OCI-LY3 (cell line): ENCODE results near the gene SLC6A11.

ENCODE experiments used
- H2AFZ ChIP-seq: fragments of 200-600, 300-600 bp; shearing (Covaris generic); 2 replicates; pipeline ENCODE4 v1.6.0; 2014; ENCODE audit warnings: antibody characterized with exemption, low read depth, low read length
- H3K27ac ChIP-seq: fragments of 200-600, 300-600 bp; sonication (generic); 2 replicates; pipeline ENCODE4 v1.5.1; 2014; ENCODE audit warnings: mild to moderate bottlenecking, low read length, moderate library complexity, mixed read lengths
- H3K27me3 ChIP-seq: fragments of 200-600, 300-600 bp; sonication (generic); 2 replicates; pipeline ENCODE4 v1.6.1; 2014; ENCODE audit warnings: low read depth, low read length, mixed read lengths
- H3K36me3 ChIP-seq: fragments of 200-600, 300-600 bp; sonication (generic); replicated peaks from 2 replicates; pipeline ENCODE3; 2014; ENCODE audit warnings: low read depth, low read length, mixed read lengths
- H3K4me1 ChIP-seq: fragments of 300-600, 200-600 bp; sonication (generic); 2 replicates; pipeline ENCODE4 v1.6.1; 2014; ENCODE audit warnings: low read length, mixed read lengths
- H3K4me2 ChIP-seq: fragments of 200-600, 300-600 bp; sonication (generic); 2 replicates; pipeline ENCODE4 v1.6.1; 2014; ENCODE audit warnings: low read length, mixed read lengths
- H3K4me3 ChIP-seq: fragments of 300-600, 200-600 bp; sonication (generic); 2 replicates; pipeline ENCODE4 v1.5.1; 2014; ENCODE audit warnings: antibody characterized with exemption, mild to moderate bottlenecking, low read length, moderate library complexity
- H3K79me2 ChIP-seq: fragments of 300-600, 200-600 bp; shearing (Covaris generic); 2 replicates; pipeline ENCODE4 v1.6.1; 2014; ENCODE audit warnings: mild to moderate bottlenecking, low read length, mixed read lengths
- H3K9ac ChIP-seq: fragments of 300-600, 200-600 bp; shearing (Covaris generic); 2 replicates; pipeline ENCODE4 v1.6.0; 2014; ENCODE audit warnings: mild to moderate bottlenecking, low read length, moderate library complexity
- H3K9me3 ChIP-seq: fragments of 200-600, 300-600 bp; shearing (Covaris generic); 2 replicates; pipeline ENCODE4 v1.6.1; 2014; ENCODE audit warnings: low read length, mixed read lengths; ENCODE audit not compliant: insufficient read depth
- H4K20me1 ChIP-seq: fragments of 200-600, 300-600 bp; sonication (generic); 2 replicates; pipeline ENCODE4 v1.6.1; 2016; ENCODE audit warnings: low read length, mixed read lengths; ENCODE audit not compliant: insufficient read depth
- EZH2phosphoT487 ChIP-seq: fragments of 200-600 bp; shearing (Covaris generic); IDR thresholded peaks from 2 replicates; pipeline ENCODE4 v1.6.1; 2018; ENCODE audit warnings: antibody characterized with exemption, mixed run types, low read depth
- TF ChIP-seq, protein P1 (sequence below): fragments of 200-600, 300-600 bp; sonication (generic); IDR thresholded peaks from 2 replicates; pipeline ENCODE4 v1.5.1; 2014; ENCODE audit warnings: antibody characterized with exemption, low read length, low read depth

SLC6A11 gene

GRCh38 chr3:10858091-10858490 lies 42.1 kb downstream of the SLC6A11 start:
- H3K4me1 ChIP-seq: no peaks in the 10 kb centered on the region
- no peaks in the 10 kb centered on the region for H4K20me1 ChIP-seq
- H3K36me3 ChIP-seq: no peaks in the 10 kb centered on the region
- no peak overlapping the region for H2AFZ ChIP-seq
- no peak for TF ChIP-seq EZH2phosphoT487
- TF ChIP-seq, protein P1, sequence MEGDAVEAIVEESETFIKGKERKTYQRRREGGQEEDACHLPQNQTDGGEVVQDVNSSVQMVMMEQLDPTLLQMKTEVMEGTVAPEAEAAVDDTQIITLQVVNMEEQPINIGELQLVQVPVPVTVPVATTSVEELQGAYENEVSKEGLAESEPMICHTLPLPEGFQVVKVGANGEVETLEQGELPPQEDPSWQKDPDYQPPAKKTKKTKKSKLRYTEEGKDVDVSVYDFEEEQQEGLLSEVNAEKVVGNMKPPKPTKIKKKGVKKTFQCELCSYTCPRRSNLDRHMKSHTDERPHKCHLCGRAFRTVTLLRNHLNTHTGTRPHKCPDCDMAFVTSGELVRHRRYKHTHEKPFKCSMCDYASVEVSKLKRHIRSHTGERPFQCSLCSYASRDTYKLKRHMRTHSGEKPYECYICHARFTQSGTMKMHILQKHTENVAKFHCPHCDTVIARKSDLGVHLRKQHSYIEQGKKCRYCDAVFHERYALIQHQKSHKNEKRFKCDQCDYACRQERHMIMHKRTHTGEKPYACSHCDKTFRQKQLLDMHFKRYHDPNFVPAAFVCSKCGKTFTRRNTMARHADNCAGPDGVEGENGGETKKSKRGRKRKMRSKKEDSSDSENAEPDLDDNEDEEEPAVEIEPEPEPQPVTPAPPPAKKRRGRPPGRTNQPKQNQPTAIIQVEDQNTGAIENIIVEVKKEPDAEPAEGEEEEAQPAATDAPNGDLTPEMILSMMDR: no peak
- no peak overlapping the region for H3K27ac ChIP-seq
- H3K4me3 ChIP-seq: no peak overlapping the region
- no peak overlapping the region for H3K4me2 ChIP-seq
- no peaks in the 10 kb centered on the region for H3K79me2 ChIP-seq
- peaks cover 36% of the 10 kb centered on the region for H3K27me3 ChIP-seq
- H3K9ac ChIP-seq: no peak overlapping the region
- H3K9me3 ChIP-seq: no peaks in the 10 kb centered on the region

GRCh38 chr3:10867384-10867783 lies 51.4 kb downstream of the SLC6A11 start:
- H2AFZ ChIP-seq: no peak overlapping the region
- no peaks in the 10 kb centered on the region for H4K20me1 ChIP-seq
- no peak overlapping the region for H3K4me3 ChIP-seq
- H3K79me2 ChIP-seq: no peaks in the 10 kb centered on the region
- H3K27me3 ChIP-seq: peaks cover 32% of the 10 kb centered on the region
- TF ChIP-seq, protein P1: no peak
- no peak for TF ChIP-seq EZH2phosphoT487
- no peak overlapping the region for H3K27ac ChIP-seq
- no peaks in the 10 kb centered on the region for H3K9me3 ChIP-seq
- H3K9ac ChIP-seq: no peak overlapping the region
- no peak overlapping the region for H3K4me2 ChIP-seq
- H3K4me1 ChIP-seq: no peaks in the 10 kb centered on the region
- no peaks in the 10 kb centered on the region for H3K36me3 ChIP-seq

DNA sequence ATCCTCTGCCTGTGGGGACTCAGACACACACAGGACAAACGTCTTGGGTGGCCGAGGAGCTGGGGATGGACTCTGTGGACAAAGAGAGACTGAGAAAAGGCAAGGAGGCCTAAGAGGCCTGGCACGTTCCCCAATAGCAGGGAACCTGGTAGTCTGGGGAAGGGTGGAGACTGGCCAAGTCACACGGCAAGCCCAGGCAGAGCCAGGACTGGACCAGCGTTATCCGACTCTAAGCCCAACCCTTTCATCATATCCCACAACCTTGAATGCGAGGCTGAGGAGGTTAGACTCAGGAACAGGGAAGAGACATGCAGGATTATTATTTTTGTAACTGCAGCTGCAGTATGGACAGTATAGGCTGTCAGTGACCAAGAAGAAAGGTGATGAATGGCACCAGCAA lies 53.4 kb downstream of the SLC6A11 start:
- Histone ChIP-seq H3K4me1 (no peaks in the 10 kb centered on the region), H3K9ac (no peak overlapping the region), H4K20me1 (no peaks in the 10 kb centered on the region), H3K36me3 (no peaks in the 10 kb centered on the region), H3K4me3 (no peak overlapping the region), H3K27me3 (peaks cover 16% of the 10 kb centered on the region), H3K27ac (no peak overlapping the region), H3K4me2 (no peak overlapping the region), H2AFZ (no peak overlapping the region), H3K9me3 (no peaks in the 10 kb centered on the region), H3K79me2 (no peaks in the 10 kb centered on the region)
- TF ChIP-seq, protein P1: no peak
- TF ChIP-seq EZH2phosphoT487: no peak

DNA sequence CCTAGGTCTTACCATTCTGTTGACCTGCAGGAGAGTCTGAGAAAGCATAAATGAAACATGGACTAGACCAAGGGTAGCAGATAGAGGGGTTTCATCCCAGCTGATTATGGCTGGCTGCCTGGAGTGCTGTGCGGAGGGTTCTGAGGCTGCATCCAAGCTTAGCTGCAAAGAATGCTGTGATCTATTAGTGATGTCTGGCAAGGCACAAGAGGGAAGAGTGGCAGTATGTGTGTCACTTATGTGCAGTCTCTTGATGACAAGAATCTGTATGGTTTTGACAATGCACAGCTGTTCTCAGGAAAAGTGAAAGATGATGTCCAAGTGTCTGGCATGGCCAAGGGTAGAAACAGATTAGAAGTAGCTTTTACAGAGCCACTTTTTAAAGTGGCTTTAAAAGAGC lies 54.3 kb downstream of the SLC6A11 start:
- Histone ChIP-seq H3K4me2 (no peak overlapping the region), H3K79me2 (no peaks in the 10 kb centered on the region), H2AFZ (no peak overlapping the region), H3K36me3 (no peaks in the 10 kb centered on the region), H3K27me3 (peaks cover 12% of the 10 kb centered on the region), H3K9me3 (no peaks in the 10 kb centered on the region), H3K4me1 (no peaks in the 10 kb centered on the region), H3K27ac (no peak overlapping the region), H3K9ac (no peak overlapping the region), H4K20me1 (no peaks in the 10 kb centered on the region), H3K4me3 (no peak overlapping the region)
- TF ChIP-seq, protein P1: no peak
- TF ChIP-seq EZH2phosphoT487: no peak
